Aorta (tissue), 5 donors: ENCODE measurements around the gene POFUT2. TPM values are rescaled to one million over a fixed set of nuclear protein-coding genes. Genes with fewer than 3 reads are reported as not detected.

Source experiments
- ATAC-seq: fragments of 200-7000 bp; cut with Tn5 transposase; one replicate; pipeline ENCODE4 v1.9.1; 2022; ENCODE audit warnings: moderate library complexity; ENCODE audit not compliant: low FRiP score
- DNase-seq, 2 donors: peaks; one replicate each; pipeline ENCODE4 v3.0.0-alpha.2; 2020
- H3K27ac ChIP-seq, 2 donors: one replicate each; pipeline ENCODE4 v1.5.1; 2013; ENCODE audit warnings: low read length in 2 of 2, mild to moderate bottlenecking in 2 of 2, moderate library complexity in 2 of 2, control low read depth in 1 of 2, inconsistent platforms in 1 of 2, low read depth in 1 of 2
- H3K27me3 ChIP-seq, 2 donors: one replicate each; pipeline ENCODE4 v1.6.1; 2013; ENCODE audit warnings: control low read depth in 1 of 2, low read length in 1 of 2, mild to moderate bottlenecking in 1 of 2, moderate library complexity in 1 of 2; ENCODE audit not compliant: insufficient read depth in 2 of 2, control insufficient read depth in 1 of 2
- H3K36me3 ChIP-seq, 2 donors: one replicate each; pipeline ENCODE4 v1.6.1; 2013; ENCODE audit warnings: control low read depth in 1 of 2, low read length in 1 of 2, mild to moderate bottlenecking in 1 of 2; ENCODE audit not compliant: insufficient read depth in 2 of 2, control insufficient read depth in 1 of 2
- H3K4me1 ChIP-seq, 2 donors: one replicate each; pipeline ENCODE4 v1.6.1; 2013; ENCODE audit warnings: low read length in 2 of 2, control low read depth in 1 of 2, mild to moderate bottlenecking in 1 of 2, moderate library complexity in 1 of 2; ENCODE audit not compliant: insufficient read depth in 2 of 2, control insufficient read depth in 1 of 2
- H3K4me3 ChIP-seq, 2 donors: one replicate each; pipeline ENCODE4 v1.5.1; 2013; ENCODE audit warnings: low read length in 2 of 2, control low read depth in 1 of 2, mild to moderate bottlenecking in 1 of 2
- H3K9me3 ChIP-seq: one replicate; pipeline ENCODE4 v1.6.1; 2013; ENCODE audit warnings: mild to moderate bottlenecking, low read length; ENCODE audit not compliant: control insufficient read depth
- whole genome bisulfite sequencing, 2 donors: extraction: QIAGEN DNeasy Blood & Tissue Kit; methylation state at CpG; one replicate each; pipeline ENCODE4 v1.1.7; 2013; 5-methylcytosine and 5-hydroxymethylcytosine counted together
- intact Hi-C, 2 donors: fragments of 100-400 bp; cut with DNase I; formaldehyde crosslinking; loops; one replicate each; pipeline versions ENCODE4 v1.14.2 to v1.15.0; 2022
- polyA plus RNA-seq, 2 donors: library from polyadenylated mRNA; stranded (reverse); fragments of 200-250 nt; gene quantifications; one replicate each; pipeline ENCODE4 v1.2.3, GENCODE V29; 2013
- total RNA-seq, 2 donors: library from RNA; stranded (reverse); fragmentation: NEBNext Ultra II Directional; extraction: Animal tissue kit (Norgen Biotek cat#: 25700); gene quantifications; one replicate each; pipeline ENCODE4 v1.2.1, GENCODE V29; 2021
- donor health status: healthy with polysubstance abuse.
- donor health status: Bipolar disorder and iron deficiency.
- donor health status: DM: no; HTN: no; CAD: no.
- donor health status: DM: no; HTN: no; CAD: no.
- donor health status: DM: yes; HTN: yes; CAD: no.

POFUT2 gene
- total and polyA plus RNA-seq, 4 donors, result 12.6 to 52.2 (median 42.4) TPM

- intact Hi-C loops, result loop anchor here in 1 of 2 donors (10.0 kb wide), 1 partner anchor 141 kb away; no protein-coding TSS in a partner anchor
- 92 to 93% methylated on average over 28 of the region's 28 CpGs for WGBS, 2 donors
- no peaks in the 10 kb centered on the region for H3K27me3 ChIP-seq
- DNase-seq, result peak in 1 of 2 donors; percentile 41
- no peaks in the 10 kb centered on the region for H3K4me1 ChIP-seq
- no peak overlapping the region for H3K4me3 ChIP-seq
- H3K36me3 ChIP-seq, result peaks cover 0 to 6% of the 10 kb centered on the region in 2 donors
- H3K27ac ChIP-seq, result no peak overlapping the region
- no peak for ATAC-seq
- no peaks in the 10 kb centered on the region for H3K9me3 ChIP-seq
Observed at GRCh38 chr21:45285266-45285931, 2.3 kb downstream of the POFUT2 start.

GRCh38 chr21:45284456-45284741 lies 3.3 kb downstream of the POFUT2 start:
- Histone ChIP-seq H3K9me3 (no peaks in the 10 kb centered on the region), H3K4me3 (no peak overlapping the region), H3K4me1 (no peaks in the 10 kb centered on the region), H3K27ac (no peak overlapping the region), H3K27me3 (no peaks in the 10 kb centered on the region), H3K36me3 (peaks cover 0 to 8% of the 10 kb centered on the region in 2 donors)
- ATAC-seq (no peak), DNase-seq (no peak)
- intact Hi-C loops, result loop anchor here in 1 of 2 donors (10.0 kb wide), 1 partner anchor 140 kb away; no protein-coding TSS in a partner anchor
- WGBS, 2 donors, result 92 to 93% methylated on average over 4 of the region's 4 CpGs

DNA sequence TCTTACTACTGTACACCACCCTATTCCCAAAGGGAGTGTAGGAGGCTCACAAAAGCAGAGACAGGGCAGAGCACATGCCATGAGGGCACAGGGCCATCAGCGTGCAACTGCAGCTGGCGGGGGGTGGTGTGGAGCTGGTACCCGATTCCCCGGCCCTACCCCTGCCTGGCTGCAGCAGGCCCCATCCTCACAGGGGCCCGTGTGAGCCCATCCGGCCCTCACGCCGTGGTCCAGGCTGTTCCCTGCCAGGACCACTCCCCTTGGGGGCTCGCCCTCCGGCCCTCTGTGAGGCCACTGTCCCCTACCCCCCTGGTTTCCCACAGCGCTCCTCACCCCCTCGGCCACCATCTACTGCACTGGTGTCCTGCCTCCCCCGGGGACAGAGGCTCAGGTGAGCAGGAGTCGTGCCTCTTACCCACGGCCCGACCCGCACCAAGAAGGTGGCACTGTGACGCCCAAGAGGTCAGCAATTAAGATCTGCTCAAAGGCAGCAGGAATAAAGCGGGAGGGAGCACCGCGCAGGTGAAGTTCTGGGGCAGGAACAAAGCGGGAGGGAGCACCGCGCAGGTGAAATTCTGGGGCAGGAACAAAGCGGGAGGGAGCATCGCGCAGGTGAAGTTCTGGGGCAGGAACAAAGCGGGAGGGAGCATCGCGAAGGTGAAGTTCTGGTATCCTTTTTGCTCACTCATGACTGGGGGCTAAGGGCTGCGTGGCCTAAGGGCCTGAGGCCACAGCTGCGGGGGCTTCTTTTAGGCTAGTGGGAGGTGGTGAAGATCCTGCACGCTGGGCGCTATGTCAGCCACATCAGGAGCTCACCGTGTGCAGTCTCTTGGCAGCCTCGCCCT lies 3.9 kb downstream of the POFUT2 start:
- intact Hi-C loops, result loop anchor here in 1 of 2 donors (10.0 kb wide), 1 partner anchor 139 kb away; no protein-coding TSS in a partner anchor
- Histone ChIP-seq H3K36me3 (peaks cover 0 to 8% of the 10 kb centered on the region in 2 donors), H3K9me3 (no peaks in the 10 kb centered on the region), H3K4me1 (no peaks in the 10 kb centered on the region), H3K27ac (no peak overlapping the region), H3K27me3 (no peaks in the 10 kb centered on the region), H3K4me3 (no peak overlapping the region)
- ATAC-seq (no peak), DNase-seq (no peak)
- 86 to 91% methylated on average over 35 to 36 of the region's 36 CpGs for WGBS, 2 donors

DNA sequence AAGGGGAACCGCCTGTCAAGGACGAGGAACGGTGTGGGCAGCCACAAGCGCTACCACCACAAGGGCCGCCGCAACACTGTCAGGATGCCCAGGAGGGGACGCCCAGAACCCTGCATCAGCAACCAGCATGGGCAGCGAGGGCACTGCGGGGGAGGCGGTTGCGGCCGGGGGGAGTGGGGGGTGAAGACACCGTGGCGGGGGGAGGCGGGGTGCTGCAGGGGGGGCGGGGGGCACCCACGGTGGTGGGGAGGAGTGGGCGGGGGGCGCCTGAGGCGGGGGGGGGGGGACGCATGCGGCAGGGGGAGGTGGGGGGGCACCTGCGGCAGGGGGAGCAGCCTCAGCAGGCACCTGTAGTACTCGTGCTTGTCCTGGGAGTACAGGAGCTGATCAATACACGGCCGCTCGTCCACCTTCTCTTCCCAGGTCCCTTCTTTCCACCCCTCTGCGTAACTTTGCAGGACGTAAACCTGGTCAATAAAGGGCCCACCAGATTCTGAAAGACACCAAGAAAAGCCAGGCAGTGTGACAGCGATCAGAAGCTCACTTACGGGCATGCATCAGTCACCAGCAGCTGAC lies 4.6 kb downstream of the POFUT2 start:
- no peaks in the 10 kb centered on the region for H3K27me3 ChIP-seq
- no peak overlapping the region for H3K4me3 ChIP-seq
- no peak for DNase-seq
- 87% methylated on average over 8 to 31 of the region's 31 CpGs for WGBS, 2 donors
- peaks cover 0 to 8% of the 10 kb centered on the region in 2 donors for H3K36me3 ChIP-seq
- no peaks in the 10 kb centered on the region for H3K4me1 ChIP-seq
- no peak for ATAC-seq
- intact Hi-C loops, result loop anchor here in 1 of 2 donors (10.0 kb wide), 1 partner anchor 138 kb away; no protein-coding TSS in a partner anchor
- H3K27ac ChIP-seq, result no peak overlapping the region
- H3K9me3 ChIP-seq, result no peaks in the 10 kb centered on the region

DNA sequence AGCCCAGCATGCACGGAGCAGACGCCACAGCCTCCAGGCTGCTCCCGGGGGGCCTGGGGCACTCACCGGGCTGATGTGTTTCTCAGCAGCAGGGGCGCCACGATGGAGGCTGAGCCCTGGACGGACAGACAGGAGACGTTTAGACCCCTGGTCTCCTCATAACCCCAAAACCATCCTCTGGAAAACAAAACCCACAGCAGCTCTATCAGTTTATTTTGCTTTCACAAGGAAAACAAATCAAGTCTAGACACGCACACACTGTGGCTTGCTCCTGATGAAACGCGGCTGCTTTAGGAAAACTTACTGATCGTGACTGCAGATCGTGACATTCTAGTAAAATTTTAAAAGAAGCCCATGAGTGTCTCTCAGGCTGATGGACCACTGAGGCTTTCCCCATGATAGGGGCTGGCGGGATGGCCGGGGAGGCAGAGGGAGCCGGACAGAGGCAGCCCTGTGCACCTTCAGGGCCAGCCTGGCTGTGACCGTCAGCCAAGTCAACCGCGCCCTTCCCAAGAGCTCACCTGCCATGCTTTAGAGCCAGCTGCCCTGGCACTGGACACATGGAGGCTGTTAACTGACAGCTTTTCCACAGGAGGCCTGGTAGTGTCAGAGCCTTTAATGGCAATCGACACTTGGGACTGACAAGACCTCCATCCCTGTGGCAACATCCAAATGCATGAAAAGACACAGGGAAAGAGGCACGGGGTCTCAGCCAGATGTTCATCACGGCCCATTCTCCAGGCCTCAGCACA lies 5.2 kb downstream of the POFUT2 start:
- 70 to 82% methylated on average over 22 of the region's 22 CpGs for WGBS, 2 donors

DNA sequence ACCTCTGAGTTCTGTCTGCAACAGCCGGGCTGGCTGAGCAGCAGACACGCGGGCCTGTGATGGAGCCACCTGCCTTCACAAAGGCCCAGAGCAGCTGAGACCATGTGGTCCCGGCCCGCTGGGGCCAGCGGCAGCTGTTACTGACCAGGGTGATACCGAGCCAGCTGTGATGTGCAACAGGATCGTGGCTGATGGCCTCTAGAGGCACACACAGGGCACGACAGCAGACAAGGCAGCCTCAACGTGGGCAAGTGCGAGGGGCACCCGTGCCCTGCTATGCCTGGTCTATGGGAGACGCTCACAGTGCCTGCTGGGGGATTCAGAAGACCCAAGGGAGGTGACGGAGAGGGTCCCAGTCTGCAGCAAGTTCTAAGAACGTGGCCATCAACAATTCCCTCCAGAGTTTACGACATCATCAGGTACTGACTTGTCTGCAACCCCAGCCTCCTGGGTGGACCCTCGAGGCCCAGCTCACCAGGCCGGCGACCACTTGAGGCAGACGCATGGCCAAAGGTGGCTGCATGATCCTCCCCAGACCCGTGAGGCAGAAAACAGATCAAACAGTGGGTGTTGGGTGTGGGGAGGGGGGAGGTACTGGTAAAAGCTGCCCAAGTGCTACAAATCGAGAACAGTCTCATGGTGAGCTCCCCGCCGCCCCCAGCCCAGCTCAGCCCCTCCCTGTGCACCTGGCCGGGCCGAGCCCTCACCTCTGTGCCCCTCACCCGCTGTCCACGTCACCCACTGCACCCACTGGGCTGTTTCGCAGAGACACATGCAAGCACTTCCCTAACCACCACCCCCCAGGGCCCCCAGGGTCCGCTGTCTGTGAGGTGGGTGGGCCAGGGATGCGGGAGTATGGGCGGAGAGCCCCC lies 6.0 kb downstream of the POFUT2 start:
- Histone ChIP-seq H3K27ac (no peak overlapping the region), H3K4me3 (no peak overlapping the region), H3K27me3 (no peaks in the 10 kb centered on the region), H3K9me3 (no peaks in the 10 kb centered on the region), H3K36me3 (peaks cover 5 to 8% of the 10 kb centered on the region in 2 donors), H3K4me1 (no peaks in the 10 kb centered on the region)
- ATAC-seq, result no peak
- WGBS, 2 donors, result 89% methylated on average over 32 of the region's 32 CpGs
- peak in 1 of 2 donors; percentile 68 for DNase-seq
- intact Hi-C loops, result loop anchor here in 1 of 2 donors (10.0 kb wide), 1 partner anchor 137 kb away; no protein-coding TSS in a partner anchor

More for the DNA sequence above, 5.2 kb downstream of the POFUT2 start:
- DNase-seq, result no peak
- H3K9me3 ChIP-seq, result no peaks in the 10 kb centered on the region
- H3K36me3 ChIP-seq, result peaks cover under 1 to 8% of the 10 kb centered on the region in 2 donors
- H3K27ac ChIP-seq, result no peak overlapping the region
- ATAC-seq, result no peak
- H3K4me3 ChIP-seq, result no peak overlapping the region
- no peaks in the 10 kb centered on the region for H3K27me3 ChIP-seq
- no peaks in the 10 kb centered on the region for H3K4me1 ChIP-seq
- intact Hi-C loops, result loop anchor here in 1 of 2 donors (10.0 kb wide), 1 partner anchor 138 kb away; no protein-coding TSS in a partner anchor

DNA sequence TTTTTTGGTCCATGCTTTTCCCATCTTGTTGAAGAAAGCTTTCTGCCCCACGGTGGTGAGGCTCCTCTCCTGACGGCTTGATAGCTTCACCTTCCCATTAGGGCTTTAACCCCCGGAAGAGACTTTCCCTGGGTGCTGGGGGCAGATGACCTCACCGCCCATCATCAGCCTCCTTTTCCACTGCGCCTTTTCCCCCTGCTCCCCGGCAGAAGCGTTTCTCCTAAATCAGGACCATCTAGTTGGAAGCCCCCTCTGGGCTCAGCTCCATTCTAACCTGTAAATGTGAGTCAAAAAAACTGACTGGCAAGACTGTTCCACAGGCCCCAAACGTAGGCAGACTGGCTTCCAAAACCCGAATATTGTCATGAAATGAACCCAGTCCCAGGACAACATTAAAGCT lies 6.7 kb downstream of the POFUT2 start:
- H3K36me3 ChIP-seq, result peaks cover 5 to 8% of the 10 kb centered on the region in 2 donors
- H3K9me3 ChIP-seq, result no peaks in the 10 kb centered on the region
- H3K4me3 ChIP-seq, result no peak overlapping the region
- intact Hi-C loops, result loop anchor here in 1 of 2 donors (10.0 kb wide), 1 partner anchor 136 kb away; no protein-coding TSS in a partner anchor
- H3K27me3 ChIP-seq, result no peaks in the 10 kb centered on the region
- no peak overlapping the region for H3K27ac ChIP-seq
- 88% methylated on average over 9 of the region's 9 CpGs for WGBS, 2 donors
- DNase-seq (no peak), ATAC-seq (no peak)
- H3K4me1 ChIP-seq, result no peaks in the 10 kb centered on the region
